GM20431 (cell line): ENCODE measurements around the gene ASTN2.

Experiments used
- in situ Hi-C: fragments of 300-500 bp; cut with MseI, MboI; formaldehyde crosslinking; loops from one replicate; pipeline ENCODE4 v1.15.0; 2020; ENCODE audit warnings: low sequenced_read_pairs; ENCODE audit not compliant: unreplicated experiment

ASTN2 gene

DNA sequence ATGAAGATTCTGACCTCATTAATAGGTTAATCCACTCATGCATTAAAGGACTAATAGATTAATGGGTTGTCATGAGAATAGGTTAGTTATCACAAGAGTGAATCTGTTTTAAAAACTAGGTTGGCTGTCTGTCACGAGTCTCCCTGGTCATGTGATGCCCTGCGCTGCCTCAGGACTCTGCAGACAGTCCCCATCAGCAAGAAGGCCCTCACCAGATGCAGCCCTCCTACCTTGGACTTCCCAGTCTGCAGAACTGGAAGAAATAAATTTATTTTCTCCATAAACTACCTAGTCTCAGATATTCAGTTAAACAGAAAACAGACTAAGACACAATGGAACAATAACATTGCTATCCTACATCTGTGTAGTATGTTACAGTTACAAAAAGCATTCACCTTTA, 227.4 kb downstream of the ASTN2 start:
- in situ Hi-C loops = no loop called here

DNA sequence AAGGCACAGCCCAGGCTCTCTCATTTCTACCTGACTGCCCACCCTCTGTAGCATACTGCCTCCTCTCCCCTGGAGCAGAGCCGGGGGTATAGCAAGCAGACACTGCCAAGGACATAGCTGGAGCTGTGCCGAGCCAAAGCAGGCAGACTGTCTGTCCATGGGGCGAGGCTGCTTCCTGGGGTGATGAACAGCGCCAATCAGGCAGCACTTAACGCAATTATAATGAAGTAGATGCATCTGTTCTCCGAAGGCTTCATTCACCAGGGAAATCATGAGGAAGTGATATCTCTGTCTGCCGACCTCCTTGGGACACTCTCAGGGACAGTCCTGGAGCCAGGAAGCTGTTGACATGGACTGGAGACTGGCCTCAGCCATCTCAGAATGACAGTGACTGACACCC, 230.7 kb downstream of the ASTN2 start:
- in situ Hi-C loops = no loop called here

DNA sequence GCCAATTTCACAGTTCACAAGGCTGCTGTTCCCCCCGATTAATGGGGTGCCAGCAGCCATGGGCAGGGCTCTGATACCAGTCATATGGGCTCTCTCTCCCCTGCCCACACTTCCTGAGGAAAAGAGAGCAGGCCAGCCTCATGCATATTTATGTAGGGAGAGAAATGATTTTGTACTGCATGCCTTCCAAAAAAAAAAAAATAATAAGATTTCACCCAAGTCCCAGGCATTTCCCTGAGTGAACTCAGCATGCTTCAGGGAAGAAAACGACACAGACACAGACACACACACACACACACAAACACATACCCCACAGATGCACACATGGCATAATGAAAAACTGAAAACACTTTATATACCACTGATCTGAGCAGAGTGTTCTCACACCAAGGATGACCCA, 232.8 kb downstream of the ASTN2 start:
- in situ Hi-C loops = no loop called here

DNA sequence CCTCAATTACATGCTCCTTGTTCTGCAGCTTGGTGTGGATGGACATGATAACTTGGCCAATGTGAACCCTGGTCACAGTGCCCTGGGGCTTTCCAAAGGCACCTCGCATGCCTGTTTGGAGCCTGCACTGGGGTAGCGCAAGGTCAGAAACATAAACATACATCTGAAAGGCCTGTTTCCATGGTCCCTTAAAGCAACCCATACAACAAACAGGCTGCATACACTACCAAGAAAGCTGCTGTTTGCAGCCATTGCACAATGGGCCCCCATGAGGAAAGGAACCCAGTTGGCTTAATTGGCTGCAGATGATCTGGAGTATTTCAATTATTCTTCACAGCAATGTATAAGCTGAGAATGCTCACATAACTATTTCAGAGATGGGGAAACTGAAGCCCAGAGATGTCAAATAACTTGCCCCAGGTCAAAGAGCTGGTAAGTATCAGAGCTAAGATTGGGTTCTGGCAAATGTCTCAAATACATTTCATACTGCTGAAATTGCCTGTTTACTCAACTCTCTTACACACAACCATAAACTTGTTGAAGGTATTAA, 233.9 kb downstream of the ASTN2 start:
- in situ Hi-C loops = no loop called here

DNA sequence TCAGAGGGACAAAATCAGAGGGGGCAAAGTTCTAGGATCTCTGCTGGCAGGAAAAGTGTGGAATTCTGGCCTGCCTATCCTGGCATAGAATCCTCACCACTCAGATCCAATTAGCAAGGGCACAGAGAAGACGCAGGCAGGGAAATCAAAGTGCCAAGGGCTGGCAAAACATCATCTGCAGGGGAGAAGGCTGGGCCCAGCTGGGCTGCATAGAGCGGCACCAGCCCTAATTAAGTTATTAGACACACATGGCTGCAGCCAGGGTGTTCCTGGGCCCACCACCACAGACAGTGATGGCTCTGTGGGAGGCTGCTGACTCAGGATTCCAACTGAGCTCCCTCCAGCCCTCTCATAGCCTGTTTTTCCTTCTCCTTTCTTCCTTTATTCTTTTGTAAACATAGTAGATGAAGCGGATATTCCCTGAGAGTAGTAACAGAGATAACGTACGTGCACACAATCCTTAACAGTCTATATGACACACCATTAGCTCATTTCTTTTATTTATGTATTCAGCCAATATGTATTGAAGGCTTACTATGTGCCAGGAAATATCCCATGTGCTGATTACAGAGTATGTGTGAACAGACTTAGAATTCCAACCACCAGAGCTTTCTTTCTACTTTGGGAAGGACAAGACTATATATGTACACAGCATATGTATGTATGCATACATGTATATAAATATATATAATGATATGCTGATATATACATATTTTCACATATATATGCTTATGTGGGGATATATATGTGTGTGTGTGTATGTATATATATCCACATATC, 236.1 kb downstream of the ASTN2 start:
- in situ Hi-C loops = no loop called here

DNA sequence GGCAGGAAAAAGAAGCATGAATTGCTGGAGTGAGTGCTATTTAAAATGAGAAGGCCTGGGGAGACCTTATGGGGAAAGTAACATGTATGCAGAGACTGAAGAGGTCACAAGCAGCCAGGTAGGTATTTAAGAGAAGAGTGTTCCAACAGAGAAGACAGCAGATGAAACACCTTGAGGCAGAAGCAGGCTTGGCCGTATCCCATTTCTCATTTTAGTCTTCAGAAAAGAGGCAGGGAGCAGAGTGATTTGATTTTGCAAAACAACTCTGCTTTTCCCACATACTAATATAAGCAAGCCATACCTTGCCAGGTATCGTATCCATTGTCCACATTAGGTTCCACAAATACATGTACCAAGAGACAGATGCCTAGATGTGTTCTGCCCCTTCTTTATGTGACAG, 244.3 kb downstream of the ASTN2 start:
- in situ Hi-C loops = no loop called here

DNA sequence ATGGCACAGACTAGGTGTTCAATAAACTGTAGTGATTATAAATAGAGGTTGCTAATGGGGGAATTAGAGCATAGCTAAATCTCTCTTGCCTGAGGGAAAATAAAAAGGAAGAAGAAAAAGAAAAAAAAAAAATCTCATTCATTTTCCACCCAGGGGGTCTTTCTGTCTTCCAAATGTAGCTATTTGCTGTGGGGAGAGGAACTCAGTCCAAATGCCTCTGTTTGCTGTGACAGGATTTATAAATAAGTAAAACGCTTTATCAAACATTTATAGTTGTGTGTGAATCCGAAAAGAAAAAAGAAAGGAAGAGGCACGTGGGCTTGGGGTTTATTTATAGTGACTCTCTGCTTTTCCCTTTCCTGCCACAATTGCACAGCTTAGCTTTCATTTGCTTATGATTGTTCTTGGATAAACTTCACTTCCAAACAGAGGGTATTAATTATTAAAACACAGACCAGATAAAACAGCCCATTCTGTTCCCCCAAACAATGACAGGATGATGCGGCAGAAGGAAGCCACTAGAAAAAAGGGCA, 245.7 kb downstream of the ASTN2 start:
- in situ Hi-C loops = no loop called here

DNA sequence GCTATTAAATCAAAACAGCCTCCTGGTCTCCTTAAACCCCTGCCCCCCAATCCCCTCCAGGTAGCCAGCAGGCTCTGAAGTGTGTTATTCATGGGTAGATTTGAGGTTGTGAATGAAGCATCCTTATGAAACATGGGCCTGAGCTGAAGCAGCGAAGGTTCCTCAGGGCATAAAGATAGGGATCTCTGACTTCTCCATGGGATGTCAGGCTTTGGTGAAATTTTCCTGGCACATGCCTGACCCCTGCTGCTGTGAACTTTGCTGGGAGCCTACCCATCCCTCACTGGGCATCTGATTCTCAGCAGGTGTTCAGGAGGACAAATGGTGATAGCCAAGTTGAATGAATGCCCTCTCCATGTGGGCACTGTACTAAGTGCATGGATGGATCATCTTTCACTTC, 250.3 kb downstream of the ASTN2 start:
- in situ Hi-C loops = no loop called here

DNA sequence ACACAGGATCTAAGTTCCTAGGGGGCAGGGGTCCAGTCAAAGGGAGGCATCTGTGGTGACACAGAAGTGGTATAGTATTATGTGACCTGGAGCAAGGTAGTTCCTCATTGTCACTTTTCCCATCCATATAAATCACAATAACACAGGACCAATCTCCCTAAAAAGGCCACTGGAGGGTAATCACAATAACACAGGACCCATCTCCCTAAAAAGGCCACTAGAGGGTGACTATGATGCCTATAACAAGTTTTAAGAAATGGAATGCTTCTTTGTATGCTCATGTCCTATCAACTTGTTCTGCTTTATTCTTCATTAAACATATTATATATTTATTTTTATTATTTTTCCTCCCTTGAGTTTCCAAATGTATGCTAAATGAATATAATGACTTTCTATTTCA, 254.6 kb downstream of the ASTN2 start:
- in situ Hi-C loops = no loop called here

DNA sequence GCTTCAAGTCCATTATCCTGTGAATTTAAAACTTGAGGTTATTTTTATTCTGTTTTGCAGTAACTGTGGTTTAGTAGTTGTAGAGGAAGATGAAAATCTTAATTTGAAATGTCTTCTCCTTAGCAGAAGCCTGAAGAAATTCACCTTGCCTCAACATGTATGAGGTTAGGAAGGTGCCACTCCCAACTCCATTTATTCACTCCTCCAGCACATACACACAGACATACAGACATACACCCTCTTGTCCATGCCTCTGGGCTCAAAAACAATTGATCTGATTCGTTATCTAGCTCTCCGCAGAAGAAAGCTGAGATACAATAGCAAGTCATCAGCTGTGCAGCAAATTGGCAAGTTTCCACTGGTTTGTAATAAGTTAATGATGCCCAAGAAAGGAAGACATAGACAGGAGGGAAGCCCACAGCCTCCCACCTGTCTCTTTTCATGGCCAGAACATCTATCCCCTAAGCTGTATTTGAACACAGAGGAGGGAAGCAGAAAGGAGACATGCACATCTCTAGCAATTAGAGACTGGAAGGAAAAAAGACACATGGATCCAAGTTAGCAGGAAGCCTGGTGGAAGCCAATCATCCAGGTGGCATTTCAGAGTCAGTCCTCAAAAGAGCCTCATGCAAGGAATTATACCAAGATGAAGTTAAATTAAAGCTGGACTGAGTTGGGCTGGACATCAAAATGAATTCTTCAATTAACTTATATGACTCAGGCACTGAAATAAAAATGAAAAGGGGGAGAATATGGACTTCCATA, 257.9 kb downstream of the ASTN2 start:
- in situ Hi-C loops = no loop called here

DNA sequence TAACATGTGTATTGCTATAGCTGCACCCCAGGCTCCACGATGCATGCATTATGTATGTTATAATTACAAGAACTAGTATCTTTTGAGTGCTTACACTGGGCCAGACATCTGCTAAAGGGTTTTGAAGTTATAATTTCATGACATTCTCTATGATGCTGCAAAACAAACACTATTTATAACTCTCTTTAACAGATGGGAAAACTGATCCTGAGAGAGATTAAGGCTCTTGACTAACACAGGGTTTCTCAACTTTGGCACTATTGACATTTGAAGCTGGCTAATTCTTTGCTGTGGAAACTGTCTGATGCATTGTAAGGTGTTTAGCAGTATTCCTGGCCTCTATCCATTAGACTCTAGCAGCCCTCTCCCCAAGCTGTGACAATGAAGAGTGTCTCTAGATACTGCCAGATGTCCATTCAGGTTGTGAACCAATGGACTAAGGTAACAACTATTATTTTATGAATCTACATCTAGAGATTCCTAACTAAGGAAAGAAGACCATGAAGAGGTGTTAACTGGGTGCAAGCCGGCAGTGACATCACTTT, 258.6 kb downstream of the ASTN2 start:
- in situ Hi-C loops = no loop called here

DNA sequence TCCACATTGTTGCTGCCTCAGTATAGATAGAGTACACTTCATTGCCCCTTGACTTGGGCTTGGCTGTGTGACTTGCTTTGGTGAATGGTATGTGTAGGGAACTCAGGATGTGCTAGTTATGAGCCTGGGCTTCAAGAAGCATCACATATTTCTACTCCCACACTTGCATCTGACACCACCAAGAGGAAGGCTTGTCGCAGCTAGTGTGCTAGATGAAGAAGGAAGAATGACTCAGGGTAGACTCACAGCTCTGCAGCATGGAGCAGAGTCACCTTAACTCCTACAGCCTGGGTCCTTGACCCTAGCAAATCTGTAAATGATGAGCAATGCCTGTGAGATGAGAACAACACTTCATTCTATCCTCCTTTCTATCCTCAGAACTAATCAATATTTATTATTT, 261.8 kb downstream of the ASTN2 start:
- in situ Hi-C loops = no loop called here

DNA sequence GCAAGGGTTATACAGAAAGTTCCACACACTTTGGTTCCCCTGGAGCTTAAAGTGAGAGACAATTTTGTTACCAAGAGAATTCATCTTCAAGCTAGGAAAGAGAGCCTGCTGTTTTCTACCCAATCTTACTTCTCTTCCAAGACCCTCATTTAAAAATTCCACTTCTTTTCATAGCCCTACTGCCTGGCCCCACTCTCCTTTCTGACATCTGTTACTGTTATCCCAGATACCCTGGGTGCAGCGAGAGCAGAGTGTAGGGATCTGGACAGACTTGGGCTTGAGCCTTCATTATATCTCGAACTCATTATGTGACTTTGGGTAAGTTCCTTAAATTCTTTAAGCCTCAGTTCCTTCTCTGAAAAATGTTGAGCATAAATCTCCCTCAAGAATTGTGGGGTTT, 263.1 kb downstream of the ASTN2 start:
- in situ Hi-C loops = no loop called here

DNA sequence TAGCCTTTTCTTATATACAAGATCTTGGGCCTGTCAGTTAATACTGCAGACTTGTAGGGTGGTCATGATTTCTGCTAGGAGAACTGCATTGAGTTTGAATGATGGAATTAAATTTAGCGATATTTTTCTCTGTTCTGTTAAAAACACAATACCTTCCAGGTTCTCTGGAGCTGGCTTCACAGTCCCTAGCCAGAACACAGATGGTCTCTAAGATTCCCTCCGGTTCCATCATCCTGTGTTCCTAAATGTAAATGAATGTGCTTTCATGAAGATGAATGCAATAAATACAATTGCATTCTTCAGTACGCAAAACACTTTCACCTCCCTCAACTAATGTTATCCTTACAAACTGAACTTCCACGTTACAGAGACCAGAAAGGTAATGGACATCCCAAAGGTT, 264.9 kb downstream of the ASTN2 start:
- in situ Hi-C loops = no loop called here

DNA sequence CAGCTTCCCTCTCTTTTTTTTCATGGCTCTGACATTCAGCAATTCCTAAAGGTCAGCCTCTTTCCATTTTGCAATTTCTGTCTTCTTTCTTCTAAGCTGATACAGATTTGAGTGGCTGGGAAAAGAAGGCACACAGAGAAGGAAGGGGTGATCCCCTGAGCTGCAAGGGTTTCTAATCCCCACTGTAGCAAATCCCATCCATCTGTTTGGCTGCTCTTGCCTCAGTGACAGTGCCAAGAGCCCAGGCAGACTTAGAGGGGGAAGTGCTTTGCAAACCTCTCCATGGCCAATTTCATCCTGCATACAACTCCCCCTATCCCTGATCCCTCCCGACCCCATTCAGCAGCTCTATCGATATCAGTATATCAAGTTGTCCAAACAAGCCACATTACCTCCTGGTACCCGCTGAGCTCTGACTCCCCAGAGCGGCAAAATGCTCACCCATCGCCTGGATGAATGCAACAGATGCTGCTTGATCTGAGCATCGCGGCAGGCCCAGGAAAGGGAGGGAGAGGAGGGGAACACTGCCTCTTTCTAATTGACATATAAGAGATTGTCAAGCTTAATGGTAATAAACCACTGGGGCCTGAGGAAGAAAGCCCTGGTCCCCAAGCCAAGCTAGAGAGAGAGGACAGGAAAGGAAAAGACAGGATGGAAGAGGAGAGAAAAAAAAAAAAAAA, 268.9 kb downstream of the ASTN2 start:
- in situ Hi-C loops = no loop called here

DNA sequence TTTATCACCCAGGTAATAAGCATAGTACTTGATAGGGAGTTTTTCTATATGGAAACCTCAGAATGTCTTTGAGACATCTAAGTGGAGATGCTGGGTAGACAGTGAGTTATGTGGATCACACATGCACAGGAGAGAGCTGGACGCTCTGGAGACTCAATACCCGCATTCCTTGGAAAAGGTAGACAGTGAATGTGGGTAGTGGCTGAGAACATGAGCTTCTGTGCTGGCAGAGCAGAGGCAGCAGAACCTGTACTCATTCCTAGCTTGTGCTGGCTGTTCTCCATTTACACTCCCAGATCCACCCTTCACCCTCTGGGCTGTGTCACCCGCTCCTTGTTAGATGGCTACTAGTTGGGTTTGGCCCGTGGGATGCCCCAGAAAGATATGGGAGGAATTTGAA, 269.8 kb downstream of the ASTN2 start:
- in situ Hi-C loops = no loop called here

DNA sequence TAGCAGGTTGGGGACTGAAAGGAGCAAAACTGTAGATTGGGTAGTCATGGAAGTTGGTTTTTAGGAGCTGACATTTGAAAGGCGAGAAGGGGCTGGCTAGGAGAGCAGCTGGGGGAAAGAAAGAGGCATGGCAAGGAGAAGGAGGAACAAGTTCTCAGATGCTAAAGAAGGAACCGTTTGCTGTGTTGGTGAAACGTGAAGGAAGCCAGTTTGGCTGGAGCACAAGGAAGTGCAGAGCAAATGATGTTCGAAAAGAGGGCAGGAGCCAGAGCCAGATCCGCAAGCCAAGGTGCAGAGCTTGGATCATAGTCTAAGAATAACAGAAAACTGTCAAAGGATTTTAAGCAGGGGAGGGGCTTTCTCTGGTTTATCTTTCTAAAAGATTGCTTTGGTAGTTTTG, 276.6 kb downstream of the ASTN2 start:
- in situ Hi-C loops = no loop called here

DNA sequence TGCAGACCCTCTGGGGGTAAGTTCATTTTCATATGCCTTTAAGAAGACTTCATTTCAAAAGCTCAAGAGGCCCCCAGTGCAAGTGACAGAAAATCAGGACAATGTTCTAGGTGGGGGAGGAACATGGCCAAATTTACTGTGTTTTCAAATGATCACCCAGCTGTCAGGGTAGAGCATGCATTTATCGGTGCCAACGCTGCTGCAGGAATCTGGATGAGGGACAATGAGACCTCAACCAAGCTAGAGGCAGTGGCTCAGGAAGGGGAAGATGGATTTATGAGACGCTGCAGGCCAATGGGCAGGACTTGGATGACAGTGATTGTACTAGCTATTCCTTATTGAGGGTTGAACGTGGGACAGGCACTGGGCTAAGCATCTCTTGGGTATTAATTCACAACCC, 278.4 kb downstream of the ASTN2 start:
- in situ Hi-C loops = no loop called here

DNA sequence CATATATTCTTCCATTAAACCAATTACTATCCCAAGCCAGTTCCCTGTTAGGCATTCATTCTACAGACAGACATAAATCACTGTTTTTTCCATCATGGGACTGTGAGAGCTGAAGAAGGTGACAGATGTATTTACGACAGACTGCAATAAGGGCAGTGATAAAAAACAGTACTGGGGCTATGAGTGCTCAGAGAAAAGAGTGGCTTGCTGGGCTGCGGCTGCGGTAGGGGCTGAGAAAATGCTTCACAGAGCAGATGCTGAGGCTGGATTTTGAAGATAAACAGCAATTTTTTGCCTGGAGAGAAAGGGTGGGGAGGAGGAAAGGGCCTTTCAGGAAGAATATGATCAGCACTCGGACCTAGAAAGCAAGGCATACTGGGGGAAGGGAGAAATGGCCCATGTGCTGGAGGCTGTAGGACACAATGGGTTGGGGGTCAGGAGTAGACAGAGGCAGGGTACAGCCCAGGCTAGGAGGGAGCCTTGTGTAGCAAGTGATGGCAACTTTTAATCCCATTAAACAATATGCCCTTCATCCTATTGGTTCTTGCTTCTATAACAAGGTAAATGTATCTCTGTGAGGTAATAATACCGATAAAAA, 279.3 kb downstream of the ASTN2 start:
- in situ Hi-C loops = no loop called here
